OCI-LY7 (cell line): ENCODE data around the gene MTA3. TPM values are rescaled to one million over a fixed set of nuclear protein-coding genes. Genes with fewer than 3 reads are reported as not detected.

Experiments used
- BruUV-seq: library from RNA; stranded (reverse); fragments of 400-500 nt; replicated peaks from 2 replicates; lab custom pipeline; 2021; lab: Mats Ljungman, UMichigan
- CTCF ChIA-PET: fragments of 300-600 bp; sonication (Branson Sonifier 250); formaldehyde crosslinking; loops from one replicate; lab custom pipeline; 2022; ENCODE audit warnings: antibody characterized with exemption; ENCODE audit not compliant: unreplicated experiment; lab: Charles Lee
- POLR2A ChIA-PET: fragments of 300-600 bp; sonication (Branson Sonifier 250); formaldehyde crosslinking; loops from one replicate; lab custom pipeline; 2022; ENCODE audit warnings: antibody characterized with exemption; lab: Charles Lee
- DNase-seq: peaks from one replicate; pipeline ENCODE4 v3.0.0-alpha.2; 2015; ENCODE audit warnings: low spot score
- H2AFZ ChIP-seq: fragments of 200-600 bp; sonication (generic), shearing (Covaris generic); 2 replicates; pipeline ENCODE4 v1.6.1; 2014; ENCODE audit warnings: mild to moderate bottlenecking, antibody characterized with exemption, low read length, moderate library complexity
- H3K27ac ChIP-seq: fragments of 200-600 bp; sonication (generic); 2 replicates; pipeline ENCODE4 v1.5.1; 2014; ENCODE audit warnings: mixed run types, low read depth, mild to moderate bottlenecking, moderate library complexity, low read length, inconsistent platforms; ENCODE audit not compliant: poor library complexity, severe bottlenecking
- H3K36me3 ChIP-seq: fragments of 200-600 bp; sonication (generic); 2 replicates; pipeline ENCODE4 v1.6.1; 2014; ENCODE audit warnings: mild to moderate bottlenecking, antibody characterized with exemption, low read length, moderate library complexity, mixed read lengths; ENCODE audit not compliant: insufficient read depth
- H3K4me1 ChIP-seq: fragments of 200-600 bp; sonication (generic); 2 replicates; pipeline ENCODE4 v1.5.1; 2014; ENCODE audit warnings: mild to moderate bottlenecking, low read length; ENCODE audit not compliant: insufficient read depth, poor library complexity, severe bottlenecking
- H3K4me2 ChIP-seq: fragments of 200-600 bp; sonication (generic); 2 replicates; pipeline ENCODE4 v1.6.1; 2014; ENCODE audit warnings: mild to moderate bottlenecking, low read length
- H3K4me3 ChIP-seq: fragments of 200-600 bp; sonication (generic); 2 replicates; pipeline ENCODE4 v1.5.1; 2014; ENCODE audit warnings: mild to moderate bottlenecking, low read depth, low read length; ENCODE audit not compliant: poor library complexity, severe bottlenecking
- H3K79me2 ChIP-seq: fragments of 200-600 bp; sonication (generic); 2 replicates; pipeline ENCODE4 v1.6.1; 2016; ENCODE audit warnings: low read depth, mild to moderate bottlenecking, low read length, moderate library complexity, mixed read lengths; ENCODE audit not compliant: insufficient read depth
- H3K9me2 ChIP-seq: fragments of 200-600 bp; sonication (generic); 2 replicates; pipeline ENCODE4 v1.6.1; 2016; ENCODE audit warnings: mild to moderate bottlenecking, low read length, mixed read lengths; ENCODE audit not compliant: insufficient read depth
- H3K9me3 ChIP-seq: fragments of 200-600 bp; sonication (generic); 2 replicates; pipeline ENCODE4 v1.6.1; 2014; ENCODE audit warnings: mild to moderate bottlenecking, mixed run types, low read length, mixed read lengths
- H4K20me1 ChIP-seq: fragments of 200-600 bp; sonication (generic); 2 replicates; pipeline ENCODE4 v1.6.1; 2014; ENCODE audit warnings: mild to moderate bottlenecking, antibody characterized with exemption, low read length, moderate library complexity, mixed read lengths; ENCODE audit not compliant: insufficient read depth
- EZH2phosphoT487 ChIP-seq: fragments of 200-600 bp; sonication (generic); IDR thresholded peaks from 2 replicates; pipeline ENCODE4 v1.6.1; 2018; ENCODE audit warnings: low read depth, borderline replicate concordance, mild to moderate bottlenecking, mixed run types, antibody characterized with exemption, low read length, moderate library complexity, mixed read lengths
- intact Hi-C: fragments of 100-400 bp; cut with micrococcal nuclease; formaldehyde crosslinking; loops from one replicate; pipeline ENCODE4 v1.10.0; 2022; ENCODE audit not compliant: unreplicated experiment
- total RNA-seq, 2 experiments: library from RNA; depleted of rRNA in 1 of 2; stranded (reverse); fragments of >200 nt in 1 of 2; shearing (Covaris generic) in 1 of 2; gene quantifications; 2 replicates each; pipeline ENCODE4 v1.2.3, GENCODE V29; 2014 to 2022
- TF ChIP-seq, protein P1 (sequence below): fragments of 200-600 bp; sonication (generic); conservative IDR thresholded peaks from 2 replicates; pipeline ENCODE4 v1.5.1; 2014; ENCODE audit warnings: mild to moderate bottlenecking, antibody characterized with exemption, low read length, moderate library complexity, mixed read lengths

The MTA3 gene
- total RNA-seq, 2 experiments from 2014 or later: 72.7 to 205 TPM

DNA sequence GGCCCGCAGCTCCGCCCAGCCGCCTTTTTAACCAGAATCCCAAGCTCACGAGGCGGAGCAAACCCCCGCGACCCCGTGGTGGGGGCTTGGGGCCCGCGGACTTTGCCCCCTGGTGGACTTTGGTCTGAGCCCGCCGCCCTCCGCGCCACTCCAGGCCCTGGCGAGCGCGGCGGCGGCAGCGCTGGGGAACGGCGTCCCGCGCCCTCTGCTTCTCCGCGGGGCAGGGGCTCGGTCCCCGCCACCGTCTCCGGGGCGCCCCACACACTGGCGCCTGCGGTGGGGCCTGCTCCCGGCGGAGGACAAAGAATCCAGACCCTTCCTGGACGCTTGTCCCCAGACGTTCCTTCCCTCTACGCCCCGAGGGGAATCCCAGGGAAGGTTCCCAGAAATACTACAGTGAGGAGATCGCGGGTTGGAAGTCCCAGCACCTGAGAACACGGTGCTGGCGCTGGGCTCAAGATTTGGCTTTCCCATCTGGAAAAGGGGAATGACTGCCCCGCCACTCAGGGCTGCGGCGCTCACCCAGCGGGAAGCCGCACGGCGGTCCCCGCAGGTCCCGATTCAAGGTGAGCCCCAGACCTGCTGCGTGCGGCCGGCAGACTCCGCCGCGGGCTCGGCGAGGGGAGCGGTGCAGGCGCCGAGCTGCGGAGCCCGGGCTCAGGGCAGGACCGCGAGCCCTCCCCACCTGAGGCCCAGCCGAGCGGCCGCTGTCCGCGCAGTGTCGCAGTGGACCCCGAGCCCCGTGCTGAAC, 224.3 kb downstream of the MTA3 start, which contains the start of gene HAAO:
HAAO (minus strand) TSS at position 1 of the 751 bp plus-strand sequence. CDS start 47 bp downstream, outside the sequence.
- Histone ChIP-seq H3K4me3 (no peak within 1 kb of the TSS), H3K9me3 (no peaks in the 10 kb centered on the region), H3K79me2 (no peaks in the 10 kb centered on the region), H4K20me1 (no peaks in the 10 kb centered on the region), H3K4me1 (no peaks in the 10 kb centered on the region), H2AFZ (no peak within 1 kb of the TSS), H3K4me2 (peak within 1 kb of the TSS; percentile 35; the same call in 1 of the 2 replicates), H3K9me2 (no peaks in the 10 kb centered on the region), H3K27ac (no peak within 1 kb of the TSS), H3K36me3 (no peaks in the 10 kb centered on the region)
- no peak for TF ChIP-seq EZH2phosphoT487
- TF ChIP-seq, protein P1, sequence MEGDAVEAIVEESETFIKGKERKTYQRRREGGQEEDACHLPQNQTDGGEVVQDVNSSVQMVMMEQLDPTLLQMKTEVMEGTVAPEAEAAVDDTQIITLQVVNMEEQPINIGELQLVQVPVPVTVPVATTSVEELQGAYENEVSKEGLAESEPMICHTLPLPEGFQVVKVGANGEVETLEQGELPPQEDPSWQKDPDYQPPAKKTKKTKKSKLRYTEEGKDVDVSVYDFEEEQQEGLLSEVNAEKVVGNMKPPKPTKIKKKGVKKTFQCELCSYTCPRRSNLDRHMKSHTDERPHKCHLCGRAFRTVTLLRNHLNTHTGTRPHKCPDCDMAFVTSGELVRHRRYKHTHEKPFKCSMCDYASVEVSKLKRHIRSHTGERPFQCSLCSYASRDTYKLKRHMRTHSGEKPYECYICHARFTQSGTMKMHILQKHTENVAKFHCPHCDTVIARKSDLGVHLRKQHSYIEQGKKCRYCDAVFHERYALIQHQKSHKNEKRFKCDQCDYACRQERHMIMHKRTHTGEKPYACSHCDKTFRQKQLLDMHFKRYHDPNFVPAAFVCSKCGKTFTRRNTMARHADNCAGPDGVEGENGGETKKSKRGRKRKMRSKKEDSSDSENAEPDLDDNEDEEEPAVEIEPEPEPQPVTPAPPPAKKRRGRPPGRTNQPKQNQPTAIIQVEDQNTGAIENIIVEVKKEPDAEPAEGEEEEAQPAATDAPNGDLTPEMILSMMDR: no peak
- POLR2A ChIA-PET: no interaction called here
- BruUV-seq: no TSS peak
- CTCF ChIA-PET: interaction anchor here (0.6 kb wide), 1 partner anchor 37 kb away, joined by 4 read pairs; no protein-coding TSS in a partner anchor
- DNase-seq: no peak
- intact Hi-C loops: no loop called here

- Histone ChIP-seq H3K79me2 (no peaks in the 10 kb centered on the region), H3K4me3 (no peak overlapping the region), H4K20me1 (no peaks in the 10 kb centered on the region), H3K9me2 (no peaks in the 10 kb centered on the region), H3K4me1 (no peaks in the 10 kb centered on the region), H3K4me2 (peak overlapping the region; percentile 7; the same call in 1 of the 2 replicates), H3K9me3 (no peaks in the 10 kb centered on the region), H3K36me3 (no peaks in the 10 kb centered on the region), H3K27ac (no peak overlapping the region), H2AFZ (no peak overlapping the region)
- no TSS peak for BruUV-seq
- TF ChIP-seq, protein P1: no peak
- TF ChIP-seq EZH2phosphoT487: no peak
- CTCF ChIA-PET: no interaction called here
- intact Hi-C loops: no loop called here
- POLR2A ChIA-PET: interaction anchor here (0.5 kb wide), 1 partner anchor 1120 kb away, joined by 3 read pairs; no protein-coding TSS in a partner anchor
- DNase-seq: no peak
Observed at GRCh38 chr2:42793334-42794270, 225.2 kb downstream of the MTA3 start.
